WTC11 (cell line): ENCODE data around the gene BCL11A. TPM values are rescaled to one million over a fixed set of nuclear protein-coding genes. Genes with fewer than 3 reads are reported as not detected.

Experiments
- ATAC-seq: fragments of 200-7000 bp; cut with Tn5 transposase; 2 replicates; pipeline ENCODE4 v1.10.0; 2021; ENCODE audit warnings: mild to moderate bottlenecking, moderate library complexity
- CTCF ChIA-PET: fragments of 300-600 bp; sonication (Branson Sonifier 250); formaldehyde crosslinking; loops from one replicate; lab custom pipeline; 2021; ENCODE audit warnings: antibody characterized with exemption; lab: Charles Lee
- POLR2A ChIA-PET: fragments of 350-600 bp; sonication (Branson Sonifier 250); formaldehyde crosslinking; loops from one replicate; lab custom pipeline; 2021; ENCODE audit warnings: antibody characterized with exemption; lab: Charles Lee
- DNase-seq: peaks from one replicate; pipeline ENCODE4 v3.0.0; 2021; ENCODE audit warnings: low spot score
- H3K27ac Mint-ChIP-seq: 2 replicates; pipeline ENCODE4 v1.8.0; 2021; ENCODE audit warnings: mixed read lengths
- H3K27me3 Mint-ChIP-seq: 2 replicates; pipeline ENCODE4 v1.8.0; 2021; ENCODE audit warnings: low read depth, mild to moderate bottlenecking, moderate library complexity, mixed read lengths
- H3K36me3 Mint-ChIP-seq: 2 replicates; pipeline ENCODE4 v1.8.0; 2021; ENCODE audit warnings: mixed read lengths
- H3K4me1 Mint-ChIP-seq: 2 replicates; pipeline ENCODE4 v1.8.0; 2022; ENCODE audit warnings: mixed read lengths
- H3K4me3 Mint-ChIP-seq: 2 replicates; pipeline ENCODE4 v1.8.0; 2021; ENCODE audit warnings: mild to moderate bottlenecking, moderate library complexity, mixed read lengths
- H3K9me3 Mint-ChIP-seq: 2 replicates; pipeline ENCODE4 v1.8.0; 2021; ENCODE audit warnings: mixed read lengths
- E2F5 ChIP-seq: sonication (generic); formaldehyde crosslinking; IDR thresholded peaks from 2 replicates; pipeline ENCODE4 v1.8.1; 2022; ENCODE audit warnings: mild to moderate bottlenecking, moderate library complexity, missing genetic modification reagents
- ELF4 ChIP-seq: sonication (generic); formaldehyde crosslinking; IDR thresholded peaks from 2 replicates; pipeline ENCODE4 v1.8.1; 2022; ENCODE audit warnings: low read depth, mild to moderate bottlenecking, moderate library complexity, missing genetic modification reagents
- ETV6 ChIP-seq: sonication (generic); formaldehyde crosslinking; IDR thresholded peaks from 2 replicates; pipeline ENCODE4 v1.8.1; 2022; ENCODE audit warnings: mild to moderate bottlenecking, missing genetic modification reagents
- FOXJ3 ChIP-seq: sonication (generic); formaldehyde crosslinking; IDR thresholded peaks from 2 replicates; pipeline ENCODE4 v1.9.0; 2021; ENCODE audit warnings: missing genetic modification reagents, mild to moderate bottlenecking, borderline replicate concordance
- GABPB1 ChIP-seq: sonication (generic); formaldehyde crosslinking; IDR thresholded peaks from 2 replicates; pipeline ENCODE4 v1.8.1; 2023; ENCODE audit warnings: mild to moderate bottlenecking, missing genetic modification reagents
- GTF2I ChIP-seq: fragments of 250-450 bp; sonication (Bioruptor Pico); conservative IDR thresholded peaks from 2 replicates; pipeline ENCODE4 v1.4.0; 2021; ENCODE audit warnings: mild to moderate bottlenecking
- IRF2 ChIP-seq: sonication (generic); formaldehyde crosslinking; IDR thresholded peaks from 2 replicates; pipeline ENCODE4 v1.8.0; 2022; ENCODE audit warnings: low read depth, missing genetic modification reagents, borderline replicate concordance
- KAT7 ChIP-seq: sonication (generic); formaldehyde crosslinking; IDR thresholded peaks from 2 replicates; pipeline ENCODE4 v1.8.1; 2023; ENCODE audit warnings: missing genetic modification reagents, mild to moderate bottlenecking, borderline replicate concordance
- MXD4 ChIP-seq: fragments of 250-450 bp; sonication (Bioruptor Pico); IDR thresholded peaks from 2 replicates; pipeline ENCODE4 v1.8.0; 2021; ENCODE audit warnings: mild to moderate bottlenecking, moderate library complexity, borderline replicate concordance
- MYBL2 ChIP-seq: sonication (generic); formaldehyde crosslinking; IDR thresholded peaks from 2 replicates; pipeline ENCODE4 v1.8.1; 2023; ENCODE audit warnings: mild to moderate bottlenecking, moderate library complexity, missing genetic modification reagents
- NFYB ChIP-seq: sonication (generic); formaldehyde crosslinking; conservative IDR thresholded peaks from 2 replicates; pipeline ENCODE4 v1.8.0; 2022; ENCODE audit warnings: low read depth, missing genetic modification reagents
- RELA ChIP-seq: sonication (generic); formaldehyde crosslinking; IDR thresholded peaks from 2 replicates; pipeline ENCODE4 v1.8.1; 2022; ENCODE audit warnings: missing genetic modification reagents, mild to moderate bottlenecking, borderline replicate concordance
- SP1 ChIP-seq: sonication (generic); formaldehyde crosslinking; conservative IDR thresholded peaks from 2 replicates; pipeline ENCODE4 v1.8.1; 2022; ENCODE audit warnings: missing genetic modification reagents
- TEAD1 ChIP-seq: sonication (generic); formaldehyde crosslinking; IDR thresholded peaks from 2 replicates; pipeline ENCODE4 v1.8.0; 2022; ENCODE audit warnings: mild to moderate bottlenecking, missing genetic modification reagents
- TEAD4 ChIP-seq: sonication (generic); formaldehyde crosslinking; IDR thresholded peaks from 2 replicates; pipeline ENCODE4 v1.8.0; 2022; ENCODE audit warnings: mild to moderate bottlenecking, missing genetic modification reagents
- ZBTB21 ChIP-seq: sonication (generic); formaldehyde crosslinking; IDR thresholded peaks from 2 replicates; pipeline ENCODE4 v1.8.1; 2023; ENCODE audit warnings: mild to moderate bottlenecking, missing genetic modification reagents, borderline replicate concordance
- ZNF138 ChIP-seq: sonication (generic); formaldehyde crosslinking; conservative IDR thresholded peaks from 2 replicates; pipeline ENCODE4 v1.8.1; 2022; ENCODE audit warnings: mild to moderate bottlenecking, moderate library complexity, missing genetic modification reagents
- ZNF232 ChIP-seq: sonication (generic); formaldehyde crosslinking; IDR thresholded peaks from 2 replicates; pipeline ENCODE4 v1.8.0; 2022; ENCODE audit warnings: mild to moderate bottlenecking, missing genetic modification reagents
- ZNF317 ChIP-seq: sonication (generic); formaldehyde crosslinking; IDR thresholded peaks from 2 replicates; pipeline ENCODE4 v1.8.1; 2023; ENCODE audit warnings: low read depth, mild to moderate bottlenecking, moderate library complexity, missing genetic modification reagents, borderline replicate concordance
- ZNF423 ChIP-seq: fragments of 250-450 bp; sonication (Bioruptor Pico); IDR thresholded peaks from 2 replicates; pipeline ENCODE4 v2.1.2; 2022; ENCODE audit warnings: mild to moderate bottlenecking, moderate library complexity
- total RNA-seq: library from RNA; stranded (reverse); gene quantifications from 3 replicates; pipeline ENCODE4 v1.2.3, GENCODE V29; 2021
- TF ChIP-seq, protein P1 (sequence below): sonication (generic); formaldehyde crosslinking; IDR thresholded peaks from 2 replicates; pipeline ENCODE4 v1.8.0; 2022; ENCODE audit warnings: mild to moderate bottlenecking, missing genetic modification reagents
- TF ChIP-seq, protein P2 (sequence below): sonication (generic); formaldehyde crosslinking; IDR thresholded peaks from 2 replicates; pipeline ENCODE4 v1.8.1; 2023; ENCODE audit warnings: mild to moderate bottlenecking, missing genetic modification reagents, moderate library complexity
- TF ChIP-seq, protein P3 (sequence below): fragments of 250-450 bp; sonication (Bioruptor Pico); IDR thresholded peaks from 2 replicates; pipeline ENCODE4 v1.9.0; 2021; ENCODE audit warnings: mild to moderate bottlenecking
- TF ChIP-seq, protein P4 (sequence below): sonication (generic); formaldehyde crosslinking; IDR thresholded peaks from 2 replicates; pipeline ENCODE4 v1.8.1; 2023; ENCODE audit warnings: mild to moderate bottlenecking, moderate library complexity, missing genetic modification reagents
- TF ChIP-seq, protein P5 (sequence below): fragments of 250-450 bp; sonication (Bioruptor Pico); conservative IDR thresholded peaks from 2 replicates; pipeline ENCODE4 v1.9.0; 2021; ENCODE audit warnings: mild to moderate bottlenecking

The BCL11A gene
- total RNA-seq, 1 experiment from 2014 or later, result 53.2 TPM

- TF ChIP-seq ETV6 (CRISPR knock-in tag) (no peak), ZNF232 (no peak), GTF2I (CRISPR knock-in tag) (no peak), ELF4 (no peak), SP1 (CRISPR knock-in tag) (no peak), RELA (no peak), E2F5 (CRISPR knock-in tag) (no peak), KAT7 (CRISPR knock-in tag) (no peak), IRF2 (CRISPR knock-in tag) (no peak)
- TF ChIP-seq, protein P1, sequence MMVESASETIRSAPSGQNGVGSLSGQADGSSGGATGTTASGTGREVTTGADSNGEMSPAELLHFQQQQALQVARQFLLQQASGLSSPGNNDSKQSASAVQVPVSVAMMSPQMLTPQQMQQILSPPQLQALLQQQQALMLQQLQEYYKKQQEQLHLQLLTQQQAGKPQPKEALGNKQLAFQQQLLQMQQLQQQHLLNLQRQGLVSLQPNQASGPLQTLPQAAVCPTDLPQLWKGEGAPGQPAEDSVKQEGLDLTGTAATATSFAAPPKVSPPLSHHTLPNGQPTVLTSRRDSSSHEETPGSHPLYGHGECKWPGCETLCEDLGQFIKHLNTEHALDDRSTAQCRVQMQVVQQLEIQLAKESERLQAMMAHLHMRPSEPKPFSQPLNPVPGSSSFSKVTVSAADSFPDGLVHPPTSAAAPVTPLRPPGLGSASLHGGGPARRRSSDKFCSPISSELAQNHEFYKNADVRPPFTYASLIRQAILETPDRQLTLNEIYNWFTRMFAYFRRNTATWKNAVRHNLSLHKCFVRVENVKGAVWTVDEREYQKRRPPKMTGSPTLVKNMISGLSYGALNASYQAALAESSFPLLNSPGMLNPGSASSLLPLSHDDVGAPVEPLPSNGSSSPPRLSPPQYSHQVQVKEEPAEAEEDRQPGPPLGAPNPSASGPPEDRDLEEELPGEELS, result no peak
- TF ChIP-seq, protein P2, sequence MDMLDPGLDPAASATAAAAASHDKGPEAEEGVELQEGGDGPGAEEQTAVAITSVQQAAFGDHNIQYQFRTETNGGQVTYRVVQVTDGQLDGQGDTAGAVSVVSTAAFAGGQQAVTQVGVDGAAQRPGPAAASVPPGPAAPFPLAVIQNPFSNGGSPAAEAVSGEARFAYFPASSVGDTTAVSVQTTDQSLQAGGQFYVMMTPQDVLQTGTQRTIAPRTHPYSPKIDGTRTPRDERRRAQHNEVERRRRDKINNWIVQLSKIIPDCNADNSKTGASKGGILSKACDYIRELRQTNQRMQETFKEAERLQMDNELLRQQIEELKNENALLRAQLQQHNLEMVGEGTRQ (CRISPR knock-in tag), result no peak
- TF ChIP-seq, protein P3, sequence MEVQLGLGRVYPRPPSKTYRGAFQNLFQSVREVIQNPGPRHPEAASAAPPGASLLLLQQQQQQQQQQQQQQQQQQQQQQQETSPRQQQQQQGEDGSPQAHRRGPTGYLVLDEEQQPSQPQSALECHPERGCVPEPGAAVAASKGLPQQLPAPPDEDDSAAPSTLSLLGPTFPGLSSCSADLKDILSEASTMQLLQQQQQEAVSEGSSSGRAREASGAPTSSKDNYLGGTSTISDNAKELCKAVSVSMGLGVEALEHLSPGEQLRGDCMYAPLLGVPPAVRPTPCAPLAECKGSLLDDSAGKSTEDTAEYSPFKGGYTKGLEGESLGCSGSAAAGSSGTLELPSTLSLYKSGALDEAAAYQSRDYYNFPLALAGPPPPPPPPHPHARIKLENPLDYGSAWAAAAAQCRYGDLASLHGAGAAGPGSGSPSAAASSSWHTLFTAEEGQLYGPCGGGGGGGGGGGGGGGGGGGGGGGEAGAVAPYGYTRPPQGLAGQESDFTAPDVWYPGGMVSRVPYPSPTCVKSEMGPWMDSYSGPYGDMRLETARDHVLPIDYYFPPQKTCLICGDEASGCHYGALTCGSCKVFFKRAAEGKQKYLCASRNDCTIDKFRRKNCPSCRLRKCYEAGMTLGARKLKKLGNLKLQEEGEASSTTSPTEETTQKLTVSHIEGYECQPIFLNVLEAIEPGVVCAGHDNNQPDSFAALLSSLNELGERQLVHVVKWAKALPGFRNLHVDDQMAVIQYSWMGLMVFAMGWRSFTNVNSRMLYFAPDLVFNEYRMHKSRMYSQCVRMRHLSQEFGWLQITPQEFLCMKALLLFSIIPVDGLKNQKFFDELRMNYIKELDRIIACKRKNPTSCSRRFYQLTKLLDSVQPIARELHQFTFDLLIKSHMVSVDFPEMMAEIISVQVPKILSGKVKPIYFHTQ, result no peak
- peaks cover 12% of the 10 kb centered on the region for H3K36me3 Mint-ChIP-seq
These were observed 39.5 kb downstream of the BCL11A start for GRCh38 chr2:60513996-60514395.

GRCh38 chr2:60513191-60513590 is 40.3 kb downstream of the BCL11A start:
- Mint-ChIP-seq H3K4me3 (no peak overlapping the region), H3K9me3 (no peaks in the 10 kb centered on the region), H3K27me3 (no peaks in the 10 kb centered on the region), H3K4me1 (peaks cover 93% of the 10 kb centered on the region), H3K36me3 (peaks cover 7% of the 10 kb centered on the region), H3K27ac (no peak overlapping the region; the same call in 1 of the 2 replicates)
- POLR2A ChIA-PET, result no interaction called here
- no peak for ATAC-seq
- no peak for DNase-seq
- CTCF ChIA-PET, result no interaction called here
- TF ChIP-seq TEAD1 (CRISPR knock-in tag), result no peak
- no peak for TF ChIP-seq GABPB1 (CRISPR knock-in tag)
- no peak for TF ChIP-seq NFYB (CRISPR knock-in tag)
- no peak for TF ChIP-seq FOXJ3 (CRISPR knock-in tag)
- TF ChIP-seq, protein P4, sequence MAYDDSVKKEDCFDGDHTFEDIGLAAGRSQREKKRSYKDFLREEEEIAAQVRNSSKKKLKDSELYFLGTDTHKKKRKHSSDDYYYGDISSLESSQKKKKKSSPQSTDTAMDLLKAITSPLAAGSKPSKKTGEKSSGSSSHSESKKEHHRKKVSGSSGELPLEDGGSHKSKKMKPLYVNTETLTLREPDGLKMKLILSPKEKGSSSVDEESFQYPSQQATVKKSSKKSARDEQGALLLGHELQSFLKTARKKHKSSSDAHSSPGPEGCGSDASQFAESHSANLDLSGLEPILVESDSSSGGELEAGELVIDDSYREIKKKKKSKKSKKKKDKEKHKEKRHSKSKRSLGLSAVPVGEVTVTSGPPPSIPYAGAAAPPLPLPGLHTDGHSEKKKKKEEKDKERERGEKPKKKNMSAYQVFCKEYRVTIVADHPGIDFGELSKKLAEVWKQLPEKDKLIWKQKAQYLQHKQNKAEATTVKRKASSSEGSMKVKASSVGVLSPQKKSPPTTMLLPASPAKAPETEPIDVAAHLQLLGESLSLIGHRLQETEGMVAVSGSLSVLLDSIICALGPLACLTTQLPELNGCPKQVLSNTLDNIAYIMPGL (CRISPR knock-in tag), result no peak
- TF ChIP-seq ZNF423 (CRISPR knock-in tag), result no peak
- no peak for TF ChIP-seq TEAD4 (CRISPR knock-in tag)
- no peak for TF ChIP-seq ZBTB21 (CRISPR knock-in tag)
- TF ChIP-seq MYBL2, result no peak
- no peak for TF ChIP-seq ZNF138
- TF ChIP-seq, protein P5, sequence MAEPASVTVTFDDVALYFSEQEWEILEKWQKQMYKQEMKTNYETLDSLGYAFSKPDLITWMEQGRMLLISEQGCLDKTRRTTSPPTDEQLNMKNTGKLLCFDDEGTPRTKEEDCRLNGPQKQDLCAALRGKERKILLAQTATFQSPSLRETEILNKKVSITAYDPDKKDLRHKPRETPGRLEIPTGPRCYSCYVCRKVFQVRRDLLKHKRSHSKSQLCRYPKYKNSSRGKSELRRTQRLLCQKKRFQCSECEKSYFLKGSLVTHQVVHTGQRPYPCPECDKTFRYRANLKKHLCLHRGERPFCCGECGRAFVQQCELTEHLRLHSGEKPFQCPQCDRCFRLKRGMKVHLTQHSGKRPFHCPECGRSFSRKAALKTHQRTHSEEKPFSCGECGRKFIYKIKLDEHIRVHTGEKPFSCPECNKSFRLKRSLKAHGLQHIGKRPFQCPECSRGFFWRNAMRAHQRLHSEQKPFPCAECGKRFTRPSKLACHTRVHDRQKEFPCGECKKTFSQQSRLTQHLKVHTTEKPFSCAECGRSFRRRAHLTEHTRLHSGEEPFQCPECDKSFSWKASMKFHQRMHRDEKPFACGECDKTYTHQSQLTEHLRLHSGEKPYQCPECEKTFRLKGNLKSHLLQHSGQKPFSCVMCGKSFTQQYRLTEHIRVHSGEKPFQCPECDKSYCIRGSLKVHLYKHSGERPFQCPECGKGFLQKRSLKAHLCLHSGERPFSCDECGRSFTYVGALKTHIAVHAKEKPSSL (CRISPR knock-in tag), result no peak
- no peak for TF ChIP-seq ZNF317 (CRISPR knock-in tag)
- no peak for TF ChIP-seq MXD4 (CRISPR knock-in tag)

More at GRCh38 chr2:60513996-60514395, 39.5 kb downstream of the BCL11A start:
- Mint-ChIP-seq H3K9me3 (no peaks in the 10 kb centered on the region), H3K27me3 (no peaks in the 10 kb centered on the region), H3K27ac (0 out of 2 replicates have a peak overlapping the region, but pooled peaks have one; percentile 27), H3K4me1 (peaks cover 93% of the 10 kb centered on the region), H3K4me3 (no peak overlapping the region)
- ATAC-seq, result no peak
- CTCF ChIA-PET, result no interaction called here
- POLR2A ChIA-PET, result interaction anchor here (0.6 kb wide), 1 partner anchor 24 kb away, joined by 3 read pairs; no protein-coding TSS in a partner anchor
- DNase-seq, result no peak
